Effector memory CD4-positive, alpha-beta T cell (primary cell): ENCODE measurements around the gene ZBED1.
"Not testable (repeated sequence)": the region's sequence is repeated elsewhere in the genome, so short reads cannot be mapped to it uniquely, and the experiment has no call there.

ENCODE experiments used
- DNase-seq, 3 donors: peaks; one replicate each; pipeline ENCODE4 v3.0.0-alpha.2; 2020
- H3K27ac ChIP-seq: 2 replicates; pipeline ENCODE4 v1.7.0; 2013; ENCODE audit warnings: mild to moderate bottlenecking, low read length, moderate library complexity; ENCODE audit not compliant: insufficient read depth, poor library complexity, severe bottlenecking
- H3K27me3 ChIP-seq: replicated peaks from 2 replicates; pipeline ENCODE4 v1.7.0; 2013; ENCODE audit warnings: mild to moderate bottlenecking, low read length; ENCODE audit not compliant: insufficient read depth, control insufficient read depth, poor library complexity, severe bottlenecking
- H3K36me3 ChIP-seq: 2 replicates; pipeline ENCODE4 v1.7.0; 2013; ENCODE audit warnings: mild to moderate bottlenecking, low read length, moderate library complexity; ENCODE audit not compliant: control insufficient read depth, insufficient read depth
- H3K4me1 ChIP-seq: 2 replicates; pipeline ENCODE4 v1.7.0; 2013; ENCODE audit warnings: low read length, mild to moderate bottlenecking; ENCODE audit not compliant: control insufficient read depth, insufficient read depth, poor library complexity, severe bottlenecking
- H3K4me3 ChIP-seq: 2 replicates; pipeline ENCODE4 v1.7.0; 2013; ENCODE audit warnings: low read length, low read depth, mild to moderate bottlenecking; ENCODE audit not compliant: insufficient read depth, poor library complexity, severe bottlenecking
- H3K9me3 ChIP-seq: 2 replicates; pipeline ENCODE4 v1.7.0; 2013; ENCODE audit warnings: mild to moderate bottlenecking, low read length, moderate library complexity; ENCODE audit not compliant: control insufficient read depth

The ZBED1 gene

DNA sequence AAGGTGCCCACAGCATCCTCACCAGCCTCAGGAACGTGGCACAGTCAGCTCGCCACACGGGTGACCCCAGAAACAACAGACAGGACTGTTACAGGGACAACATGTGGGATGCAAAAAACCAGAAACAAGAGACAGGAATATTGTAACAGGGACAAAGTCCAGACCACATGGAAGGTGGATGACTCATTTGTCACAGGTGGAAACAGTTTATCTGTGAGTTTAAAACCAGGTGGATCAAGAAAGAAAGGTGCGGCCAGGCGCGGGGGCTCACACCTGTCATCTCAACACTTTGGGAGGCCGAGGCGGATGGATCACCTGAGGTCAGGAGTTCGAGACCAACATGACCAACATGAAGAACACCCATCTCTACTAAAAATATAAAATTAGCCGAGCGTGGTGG lies 23.5 kb downstream of the ZBED1 start:
- H3K27me3 ChIP-seq, H3K4me1 ChIP-seq, H3K36me3 ChIP-seq, H3K27ac ChIP-seq, H3K4me3 ChIP-seq, H3K9me3 ChIP-seq, DNase-seq: not testable (repeated sequence)

DNA sequence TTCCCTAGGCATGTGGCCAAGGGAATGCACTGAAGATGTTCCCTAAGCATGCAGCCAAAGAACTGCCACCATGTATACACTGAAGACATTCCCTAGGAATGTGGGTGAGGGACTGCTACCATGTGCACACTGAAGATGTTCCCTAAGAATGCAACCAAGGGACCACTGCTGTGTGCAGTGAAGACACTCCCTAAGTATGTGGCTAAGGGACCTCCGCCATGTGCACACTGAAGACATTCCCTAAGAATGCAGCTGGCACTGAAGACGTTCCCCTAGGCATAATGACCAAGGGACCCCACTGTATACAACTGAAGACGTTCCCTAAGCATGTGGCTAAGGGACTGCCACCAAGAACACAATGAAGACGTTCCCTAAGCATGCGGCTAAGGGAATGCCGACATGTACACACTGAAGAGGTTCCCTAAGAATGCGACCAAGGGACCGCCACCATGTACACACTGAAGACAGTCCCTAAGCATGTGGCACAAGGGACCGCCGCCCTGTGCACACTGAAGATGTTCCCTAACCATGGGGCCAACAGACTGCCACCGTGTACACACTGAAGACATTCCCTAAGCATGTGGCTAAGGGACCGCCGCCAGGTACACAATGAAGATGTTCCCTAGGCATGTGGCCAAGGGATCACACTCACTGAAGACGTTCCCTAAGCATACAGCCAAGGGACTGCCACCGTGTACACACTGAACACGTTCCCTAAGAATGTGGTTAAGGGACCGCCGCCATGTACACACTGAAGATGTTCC lies 25.6 kb downstream of the ZBED1 start:
- no peaks in the 10 kb centered on the region for H3K9me3 ChIP-seq
- H3K27me3 ChIP-seq = no peaks in the 10 kb centered on the region
- H3K4me1 ChIP-seq = no peaks in the 10 kb centered on the region
- no peak overlapping the region for H3K27ac ChIP-seq
- H3K36me3 ChIP-seq = no peaks in the 10 kb centered on the region
- no peak overlapping the region for H3K4me3 ChIP-seq
- no peak for DNase-seq

DNA sequence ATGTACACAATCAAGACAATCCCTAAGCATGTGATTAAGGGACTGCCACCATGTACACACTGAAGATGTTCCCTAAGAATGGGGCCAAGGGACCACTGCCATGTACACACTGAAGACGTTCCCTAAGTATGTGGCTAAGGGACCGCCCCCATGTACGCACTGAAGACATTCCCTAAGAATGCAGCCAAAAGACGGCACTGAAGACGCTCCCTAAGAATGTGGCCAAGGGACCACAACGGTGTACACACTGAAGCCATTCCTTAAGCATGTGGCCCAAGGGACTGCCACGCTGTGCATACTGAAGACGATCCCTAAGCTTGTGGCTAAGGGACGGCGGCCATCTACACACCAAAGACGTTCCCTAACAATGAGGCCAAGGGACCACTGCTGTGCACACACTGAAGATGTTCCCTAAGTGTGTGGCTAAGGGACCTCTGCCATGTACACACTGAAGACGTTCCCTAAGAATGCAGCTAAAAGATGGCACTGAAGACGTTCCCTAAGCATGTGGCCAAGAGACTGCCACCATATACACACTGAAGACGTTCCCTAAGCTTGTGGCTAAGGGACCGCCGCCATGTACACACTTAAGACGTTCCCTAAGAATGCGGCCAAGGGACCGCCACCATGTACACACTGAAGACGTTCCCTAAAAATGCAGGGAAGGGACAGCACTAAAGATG lies 26.4 kb downstream of the ZBED1 start:
- no peaks in the 10 kb centered on the region for H3K36me3 ChIP-seq
- no peak for DNase-seq
- no peak overlapping the region for H3K4me3 ChIP-seq
- no peaks in the 10 kb centered on the region for H3K27me3 ChIP-seq
- H3K4me1 ChIP-seq = no peaks in the 10 kb centered on the region
- H3K27ac ChIP-seq = no peak overlapping the region
- no peaks in the 10 kb centered on the region for H3K9me3 ChIP-seq

DNA sequence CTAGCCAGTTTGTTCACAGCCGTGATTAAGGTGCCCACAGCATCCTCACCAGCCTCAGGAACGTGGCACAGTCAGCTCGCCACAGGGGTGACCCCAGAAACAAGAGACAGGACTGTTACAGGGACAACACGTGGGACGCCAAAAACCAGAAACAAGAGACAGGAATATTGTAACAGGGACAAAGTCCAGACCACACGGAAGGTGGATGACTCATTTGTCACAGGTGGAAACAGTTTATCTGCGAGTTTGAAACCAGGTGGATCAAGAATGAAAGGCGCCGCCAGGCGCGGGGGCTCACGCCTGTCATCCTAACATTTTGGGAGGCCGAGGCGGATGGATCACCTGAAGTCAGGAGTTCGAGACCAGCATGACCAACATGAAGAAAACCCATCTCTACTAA lies 27.7 kb downstream of the ZBED1 start:
- H3K27ac ChIP-seq, DNase-seq, H3K4me3 ChIP-seq, H3K9me3 ChIP-seq, H3K27me3 ChIP-seq, H3K4me1 ChIP-seq, H3K36me3 ChIP-seq: not testable (repeated sequence)

DNA sequence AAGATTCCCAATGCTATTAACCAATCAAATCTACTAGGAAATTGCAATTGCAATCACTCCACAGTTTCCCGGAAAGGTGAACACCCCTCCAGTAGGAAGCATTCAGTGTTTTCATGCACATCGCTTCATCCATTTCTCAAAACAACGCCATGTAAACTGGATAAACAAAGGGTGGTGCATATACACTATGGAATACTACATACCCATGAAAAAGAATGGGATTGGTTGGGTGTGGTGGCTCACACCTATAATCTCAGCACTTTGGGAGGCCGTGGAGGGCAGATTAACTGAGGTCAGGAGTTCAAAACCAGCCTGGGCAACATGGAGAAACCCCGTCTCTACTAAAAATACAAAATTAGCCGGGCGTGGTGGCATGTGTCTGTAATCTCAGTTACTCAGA lies 29.1 kb downstream of the ZBED1 start:
- Histone ChIP-seq H3K4me1 (no peaks in the 10 kb centered on the region), H3K4me3 (no peak overlapping the region), H3K27ac (no peak overlapping the region), H3K36me3 (no peaks in the 10 kb centered on the region), H3K27me3 (no peaks in the 10 kb centered on the region), H3K9me3 (no peaks in the 10 kb centered on the region)
- DNase-seq = no peak

DNA sequence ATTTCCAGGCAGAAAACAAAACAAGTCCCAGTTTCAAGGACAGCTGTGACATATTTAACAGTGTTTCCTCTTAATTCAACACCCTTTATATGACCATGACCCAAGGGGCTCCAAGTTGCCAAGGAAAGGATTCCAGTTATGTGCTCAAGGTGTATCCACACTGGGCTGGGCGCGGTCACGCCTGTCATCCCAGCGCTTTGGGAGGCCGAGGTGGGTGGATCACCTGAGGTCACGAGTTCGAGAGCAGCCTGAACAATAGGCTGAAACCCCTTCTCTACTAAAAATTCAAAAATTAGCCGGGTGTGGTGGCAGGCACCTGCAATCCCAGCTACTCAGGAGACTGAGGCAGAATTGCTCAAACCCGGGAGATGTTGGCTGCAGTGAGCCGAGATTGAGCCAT lies 29.6 kb downstream of the ZBED1 start:
- not testable (repeated sequence) for H3K4me1 ChIP-seq, H3K27me3 ChIP-seq, H3K4me3 ChIP-seq, H3K36me3 ChIP-seq, H3K27ac ChIP-seq, DNase-seq, H3K9me3 ChIP-seq

DNA sequence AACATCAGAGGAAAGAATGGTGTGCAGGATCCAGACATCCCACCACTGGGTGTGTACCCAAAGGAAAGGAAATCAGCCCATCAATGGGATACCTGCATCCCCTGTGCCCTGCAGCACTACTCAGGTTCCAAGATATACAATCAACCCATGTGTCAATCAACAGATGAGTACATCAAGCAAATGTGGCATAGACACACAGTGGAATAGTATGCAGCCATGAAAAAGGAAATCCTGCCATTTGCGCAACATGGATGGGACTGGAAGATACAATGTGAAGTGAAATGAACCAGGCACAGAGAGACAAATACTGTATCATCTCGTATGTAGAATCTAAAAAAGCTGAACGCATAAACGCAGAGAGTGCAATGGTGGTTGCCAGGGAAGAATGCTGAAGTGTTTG lies 30.9 kb downstream of the ZBED1 start:
- not testable (repeated sequence) for H3K27me3 ChIP-seq, H3K4me3 ChIP-seq, H3K9me3 ChIP-seq, H3K4me1 ChIP-seq, H3K27ac ChIP-seq, DNase-seq, H3K36me3 ChIP-seq

DNA sequence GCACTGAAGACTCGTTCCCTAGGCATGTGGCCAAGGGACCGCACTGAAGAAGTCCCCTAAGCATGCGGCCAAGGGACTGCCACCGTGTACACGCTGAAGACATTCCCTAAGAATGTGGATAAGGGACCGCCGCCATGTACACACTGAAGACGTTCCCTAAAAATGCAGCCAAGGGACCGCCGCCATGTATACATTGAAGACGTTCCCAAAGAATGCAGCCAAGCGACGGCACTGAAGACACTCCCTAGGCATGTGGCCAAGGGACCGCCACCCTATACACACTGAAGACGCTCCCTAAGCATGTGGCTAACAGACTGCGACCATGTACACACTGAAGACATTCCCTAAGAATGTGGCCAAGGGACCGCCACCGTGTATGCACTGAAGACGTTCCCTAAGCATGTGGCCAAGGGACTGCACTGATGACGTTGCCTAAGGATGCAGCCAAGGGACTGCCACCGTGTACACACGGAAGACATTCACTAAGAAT lies 31.5 kb downstream of the ZBED1 start:
- no peak overlapping the region for H3K4me3 ChIP-seq
- no peaks in the 10 kb centered on the region for H3K27me3 ChIP-seq
- no peaks in the 10 kb centered on the region for H3K9me3 ChIP-seq
- no peaks in the 10 kb centered on the region for H3K4me1 ChIP-seq
- no peak for DNase-seq
- no peaks in the 10 kb centered on the region for H3K36me3 ChIP-seq
- no peak overlapping the region for H3K27ac ChIP-seq

DNA sequence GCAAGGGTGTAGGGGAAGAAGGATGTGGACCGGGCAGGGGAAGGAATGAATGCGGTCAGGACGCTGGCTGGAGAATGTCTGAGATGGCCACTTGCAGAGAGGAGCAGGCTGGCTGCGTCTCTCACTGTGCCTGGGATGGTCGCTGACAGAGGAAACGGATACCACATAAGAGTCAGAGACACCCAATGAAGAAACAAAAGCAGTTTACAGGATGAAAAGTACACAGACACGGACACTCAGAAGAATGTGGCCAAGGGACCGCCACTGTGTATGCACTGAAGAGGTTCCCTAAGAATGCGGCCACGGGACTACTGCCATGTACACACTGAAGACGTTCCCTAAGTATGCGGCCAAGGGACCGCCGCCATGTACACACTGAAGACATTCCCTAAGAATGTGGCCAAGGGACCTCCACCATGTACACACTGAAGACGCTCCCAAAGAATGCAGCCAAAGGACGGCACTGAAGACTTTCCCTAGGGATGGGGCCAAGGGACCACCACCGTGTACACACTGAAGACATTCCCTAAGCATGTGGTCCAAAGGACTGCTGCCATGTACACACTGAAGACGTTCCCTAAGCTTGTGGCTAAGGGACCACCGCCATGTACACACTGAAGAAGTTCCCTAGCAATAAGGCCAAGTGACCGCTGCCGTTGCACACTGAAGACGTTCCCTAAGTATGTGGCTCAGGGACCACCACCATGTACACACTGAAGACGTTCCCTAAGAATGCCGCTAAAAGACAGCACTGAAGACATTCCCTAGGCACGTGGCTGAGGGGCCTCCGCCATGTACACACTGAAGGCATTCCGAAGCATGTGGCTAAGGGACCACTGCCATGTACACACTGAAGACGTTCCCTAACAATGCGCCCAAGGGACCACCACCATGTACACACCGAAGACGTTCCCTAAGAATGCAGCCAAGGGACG lies 32.2 kb downstream of the ZBED1 start:
- H3K9me3 ChIP-seq = no peaks in the 10 kb centered on the region
- no peak overlapping the region for H3K4me3 ChIP-seq
- no peaks in the 10 kb centered on the region for H3K27me3 ChIP-seq
- no peak overlapping the region for H3K27ac ChIP-seq
- no peaks in the 10 kb centered on the region for H3K36me3 ChIP-seq
- H3K4me1 ChIP-seq = no peaks in the 10 kb centered on the region
- no peak for DNase-seq
